DOHH2 (cell line): ENCODE results near the gene EFL1.

Experiments used
- H3F3A ChIP-seq: fragments of 200-600 bp; sonication (generic), shearing (Covaris generic); 2 replicates; pipeline ENCODE4 v1.6.0; 2016; ENCODE audit warnings: antibody characterized with exemption, mild to moderate bottlenecking; ENCODE audit not compliant: control insufficient read depth, insufficient read depth
- H3K27ac ChIP-seq: fragments of 200-600 bp; sonication (generic); 2 replicates; pipeline ENCODE4 v1.5.1; 2014; ENCODE audit warnings: low read depth, mild to moderate bottlenecking, low read length, moderate library complexity
- H3K27me3 ChIP-seq: fragments of 200-600 bp; sonication (generic); 2 replicates; pipeline ENCODE4 v1.6.1; 2014; ENCODE audit warnings: mild to moderate bottlenecking, low read length, mixed read lengths; ENCODE audit not compliant: control insufficient read depth
- H3K36me3 ChIP-seq: fragments of 200-600 bp; sonication (generic); 2 replicates; pipeline ENCODE4 v1.6.1; 2014; ENCODE audit warnings: mild to moderate bottlenecking, low read length, moderate library complexity, mixed read lengths; ENCODE audit not compliant: control insufficient read depth
- H3K4me1 ChIP-seq: fragments of 200-600 bp; sonication (generic); 2 replicates; pipeline ENCODE4 v1.6.1; 2014; ENCODE audit warnings: mild to moderate bottlenecking, low read length, mixed read lengths; ENCODE audit not compliant: control insufficient read depth
- H3K4me2 ChIP-seq: fragments of 200-600 bp; sonication (generic); 2 replicates; pipeline ENCODE4 v1.6.0; 2014; ENCODE audit warnings: mild to moderate bottlenecking, low read length, moderate library complexity
- H3K4me3 ChIP-seq: fragments of 200-600 bp; sonication (generic); 2 replicates; pipeline ENCODE4 v1.5.1; 2014; ENCODE audit warnings: mild to moderate bottlenecking, low read length, mixed read lengths
- H3K79me2 ChIP-seq: fragments of 200-600 bp; sonication (generic); 2 replicates; pipeline ENCODE4 v1.6.1; 2014; ENCODE audit warnings: mild to moderate bottlenecking, low read length, mixed read lengths; ENCODE audit not compliant: control insufficient read depth
- H3K9me2 ChIP-seq: fragments of 200-600 bp; sonication (generic); replicated peaks from 2 replicates; pipeline ENCODE4 v1.6.1; 2014; ENCODE audit warnings: mild to moderate bottlenecking, low read length, mixed read lengths; ENCODE audit not compliant: control insufficient read depth
- H3K9me3 ChIP-seq: fragments of 200-600 bp; sonication (generic); 2 replicates; pipeline ENCODE4 v1.6.1; 2014; ENCODE audit warnings: antibody characterized with exemption, low read length, mixed read lengths; ENCODE audit not compliant: control insufficient read depth, insufficient read depth
- H4K20me1 ChIP-seq: fragments of 200-600 bp; sonication (generic); 2 replicates; pipeline ENCODE4 v1.6.0; 2014; ENCODE audit warnings: low read depth, mild to moderate bottlenecking, antibody characterized with exemption, low read length, moderate library complexity; ENCODE audit not compliant: control insufficient read depth, insufficient read depth
- CTCF ChIP-seq: fragments of 200-600 bp; sonication (generic); IDR thresholded peaks from one replicate; pipeline ENCODE4 v1.5.1; 2014; ENCODE audit warnings: antibody characterized with exemption, mild to moderate bottlenecking, low read depth, low read length; ENCODE audit not compliant: poor library complexity, severe bottlenecking
- EZH2phosphoT487 ChIP-seq: fragments of 200-600 bp; sonication (generic); IDR thresholded peaks from 2 replicates; pipeline ENCODE4 v1.6.1; 2017; ENCODE audit warnings: borderline replicate concordance, mild to moderate bottlenecking, antibody characterized with exemption, low read length, moderate library complexity, mixed read lengths

The EFL1 gene

GRCh38 chr15:82306791-82307713 lies 44.5 kb upstream of the EFL1 start:
- no peaks in the 10 kb centered on the region for H3K9me2 ChIP-seq
- no peak overlapping the region for H3K4me2 ChIP-seq
- H3K4me1 ChIP-seq: no peaks in the 10 kb centered on the region
- no peaks in the 10 kb centered on the region for H3K9me3 ChIP-seq
- no peaks in the 10 kb centered on the region for H3K79me2 ChIP-seq
- H3K36me3 ChIP-seq: no peaks in the 10 kb centered on the region
- TF ChIP-seq CTCF (no peak), EZH2phosphoT487 (no peak)
- H4K20me1 ChIP-seq: no peaks in the 10 kb centered on the region
- H3K27ac ChIP-seq: no peak overlapping the region
- H3F3A ChIP-seq: no peaks in the 10 kb centered on the region
- H3K27me3 ChIP-seq: peaks cover 2% of the 10 kb centered on the region; the same call in 1 of the 2 replicates
- H3K4me3 ChIP-seq: no peak overlapping the region

GRCh38 chr15:82305621-82306048 lies 43.1 kb upstream of the EFL1 start:
- Histone ChIP-seq H3K4me1 (no peaks in the 10 kb centered on the region), H3K27ac (no peak overlapping the region), H3K9me3 (no peaks in the 10 kb centered on the region), H3K27me3 (peaks cover 2% of the 10 kb centered on the region; the same call in 1 of the 2 replicates), H3K36me3 (no peaks in the 10 kb centered on the region), H3F3A (no peaks in the 10 kb centered on the region), H3K9me2 (no peaks in the 10 kb centered on the region), H3K4me3 (no peak overlapping the region), H4K20me1 (no peaks in the 10 kb centered on the region), H3K79me2 (no peaks in the 10 kb centered on the region), H3K4me2 (no peak overlapping the region)
- TF ChIP-seq CTCF: no peak
- no peak for TF ChIP-seq EZH2phosphoT487

- Histone ChIP-seq H3K27me3 (peaks cover 2% of the 10 kb centered on the region; the same call in 1 of the 2 replicates), H3K4me1 (no peaks in the 10 kb centered on the region), H3K4me2 (no peak overlapping the region), H3F3A (no peaks in the 10 kb centered on the region), H3K9me2 (no peaks in the 10 kb centered on the region), H4K20me1 (no peaks in the 10 kb centered on the region), H3K36me3 (no peaks in the 10 kb centered on the region), H3K79me2 (no peaks in the 10 kb centered on the region), H3K27ac (no peak overlapping the region), H3K4me3 (no peak overlapping the region), H3K9me3 (no peaks in the 10 kb centered on the region)
- TF ChIP-seq EZH2phosphoT487 (no peak), CTCF (no peak)
Measured at GRCh38 chr15:82304778-82305090, 42.2 kb upstream of the EFL1 start.
